Spleen (tissue), 7 donors: ENCODE data around the gene CBS.

Experiments
- POLR2A ChIP-seq, 3 donors: fragments of 450-650 bp; IDR thresholded peaks; one replicate each; pipeline ENCODE4 v1.5.1; 2017; ENCODE audit warnings: antibody characterized with exemption in 3 of 3, mild to moderate bottlenecking in 1 of 3
- POLR2AphosphoS5 ChIP-seq, 3 donors: sonication (generic); formaldehyde crosslinking; IDR thresholded peaks; one replicate each; pipeline ENCODE4 v1.5.1; 2017; ENCODE audit warnings: antibody characterized with exemption in 3 of 3
- TF ChIP-seq, protein P1 (sequence below), 11 experiments: fragments of 200-600 bp in 7 of 11; fragments of 450-650 bp in 4 of 11; sonication (generic) in 4 of 11; IDR thresholded peaks in 8 of 11; conservative IDR thresholded peaks in 3 of 11; 1 replicate in 7 of 11; 2 replicates in 4 of 11; pipeline versions ENCODE4 v1.4.0 to v1.8.0; 2016 to 2021; ENCODE audit warnings: antibody characterized with exemption in 11 of 11, inconsistent platforms in 4 of 11, mild to moderate bottlenecking in 1 of 11
- donor health status: DM: no; HTN: no; CAD: no; lungs with moderate emphysema.
- donor health status: DM: no; HTN: no; CAD: no.
- donor health status: DM: no; HTN: no; CAD: no.

DNA sequence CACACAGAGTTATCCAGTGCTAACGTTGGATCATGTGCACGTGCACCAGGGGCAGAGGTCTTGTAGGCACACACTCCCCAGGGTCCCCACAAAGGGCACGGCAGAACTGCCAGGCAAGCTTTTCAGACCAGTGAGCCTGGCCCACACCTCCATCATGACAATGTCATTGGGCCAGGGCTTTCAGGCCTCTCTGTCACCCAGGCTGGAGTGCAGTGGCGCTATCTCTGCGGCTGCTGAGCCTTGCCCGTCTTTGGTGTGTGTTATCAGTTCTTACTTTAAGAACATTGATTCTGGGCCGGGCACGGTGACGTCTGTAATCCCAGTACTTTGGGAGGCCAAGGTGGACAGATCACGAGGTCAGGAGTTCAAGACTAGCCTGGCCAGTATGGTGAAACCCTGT is 57.1 kb downstream of the CBS start:
- TF ChIP-seq, protein P1, sequence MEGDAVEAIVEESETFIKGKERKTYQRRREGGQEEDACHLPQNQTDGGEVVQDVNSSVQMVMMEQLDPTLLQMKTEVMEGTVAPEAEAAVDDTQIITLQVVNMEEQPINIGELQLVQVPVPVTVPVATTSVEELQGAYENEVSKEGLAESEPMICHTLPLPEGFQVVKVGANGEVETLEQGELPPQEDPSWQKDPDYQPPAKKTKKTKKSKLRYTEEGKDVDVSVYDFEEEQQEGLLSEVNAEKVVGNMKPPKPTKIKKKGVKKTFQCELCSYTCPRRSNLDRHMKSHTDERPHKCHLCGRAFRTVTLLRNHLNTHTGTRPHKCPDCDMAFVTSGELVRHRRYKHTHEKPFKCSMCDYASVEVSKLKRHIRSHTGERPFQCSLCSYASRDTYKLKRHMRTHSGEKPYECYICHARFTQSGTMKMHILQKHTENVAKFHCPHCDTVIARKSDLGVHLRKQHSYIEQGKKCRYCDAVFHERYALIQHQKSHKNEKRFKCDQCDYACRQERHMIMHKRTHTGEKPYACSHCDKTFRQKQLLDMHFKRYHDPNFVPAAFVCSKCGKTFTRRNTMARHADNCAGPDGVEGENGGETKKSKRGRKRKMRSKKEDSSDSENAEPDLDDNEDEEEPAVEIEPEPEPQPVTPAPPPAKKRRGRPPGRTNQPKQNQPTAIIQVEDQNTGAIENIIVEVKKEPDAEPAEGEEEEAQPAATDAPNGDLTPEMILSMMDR (IDR thresholded peaks at IDR 0.05 in 8 of 11, conservative IDR thresholded peaks at IDR 0.05 in 3 of 11), result no peak
- TF ChIP-seq POLR2AphosphoS5 (IDR thresholded peaks at IDR 0.05) (no peak), POLR2A (IDR thresholded peaks at IDR 0.05) (no peak)
